ENCODE data around the gene EFNA4. TPM values are rescaled to one million over a fixed set of nuclear protein-coding genes. Genes with fewer than 3 reads are reported as not detected.

Gene EFNA4
- total and polyA plus RNA-seq, 4 donors, result 1.8 to 4.7 (median 3.3) TPM

DNA sequence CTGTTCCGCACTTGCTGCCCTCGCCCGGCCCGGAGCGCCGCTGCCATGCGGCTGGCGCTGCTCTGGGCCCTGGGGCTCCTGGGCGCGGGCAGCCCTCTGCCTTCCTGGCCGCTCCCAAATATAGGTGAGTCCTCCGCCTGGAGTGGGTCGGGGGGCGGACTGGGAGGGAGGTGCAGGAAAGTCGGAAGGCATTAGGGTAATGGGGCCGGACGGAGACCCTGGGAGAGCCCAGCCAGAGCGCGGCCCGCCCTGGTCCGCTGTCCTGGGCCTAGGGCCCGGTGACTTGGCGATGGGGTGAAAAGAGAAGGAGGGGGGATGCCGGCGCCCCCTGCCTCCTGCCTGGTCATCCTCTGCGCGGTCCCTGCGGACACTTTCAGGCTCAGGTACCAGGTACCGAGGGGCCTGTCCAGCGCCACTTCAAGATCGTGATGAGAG is 12.2 kb upstream of the EFNA4 start:
- peaks cover 9 to 51% (median 28%) of the 10 kb centered on the region in 4 donors for H3K4me1 ChIP-seq (ENCODE audit: control insufficient read depth in 4 of 4, insufficient read depth in 4 of 4, low read length in 3 of 4)
- peak overlapping the region; percentile 60 to 80 for H3K27ac ChIP-seq (ENCODE audit: low read depth in 1 of 2, low read length in 2 of 2)
- no peak for TF ChIP-seq ZBTB33 (IDR thresholded peaks at IDR 0.05)
- TF ChIP-seq RXRA (IDR thresholded peaks at IDR 0.05), result no peak
- no peak for TF ChIP-seq SP1 (IDR thresholded peaks at IDR 0.05)
- no peak for TF ChIP-seq YY1 (IDR thresholded peaks at IDR 0.05)
- TF ChIP-seq, protein P1, sequence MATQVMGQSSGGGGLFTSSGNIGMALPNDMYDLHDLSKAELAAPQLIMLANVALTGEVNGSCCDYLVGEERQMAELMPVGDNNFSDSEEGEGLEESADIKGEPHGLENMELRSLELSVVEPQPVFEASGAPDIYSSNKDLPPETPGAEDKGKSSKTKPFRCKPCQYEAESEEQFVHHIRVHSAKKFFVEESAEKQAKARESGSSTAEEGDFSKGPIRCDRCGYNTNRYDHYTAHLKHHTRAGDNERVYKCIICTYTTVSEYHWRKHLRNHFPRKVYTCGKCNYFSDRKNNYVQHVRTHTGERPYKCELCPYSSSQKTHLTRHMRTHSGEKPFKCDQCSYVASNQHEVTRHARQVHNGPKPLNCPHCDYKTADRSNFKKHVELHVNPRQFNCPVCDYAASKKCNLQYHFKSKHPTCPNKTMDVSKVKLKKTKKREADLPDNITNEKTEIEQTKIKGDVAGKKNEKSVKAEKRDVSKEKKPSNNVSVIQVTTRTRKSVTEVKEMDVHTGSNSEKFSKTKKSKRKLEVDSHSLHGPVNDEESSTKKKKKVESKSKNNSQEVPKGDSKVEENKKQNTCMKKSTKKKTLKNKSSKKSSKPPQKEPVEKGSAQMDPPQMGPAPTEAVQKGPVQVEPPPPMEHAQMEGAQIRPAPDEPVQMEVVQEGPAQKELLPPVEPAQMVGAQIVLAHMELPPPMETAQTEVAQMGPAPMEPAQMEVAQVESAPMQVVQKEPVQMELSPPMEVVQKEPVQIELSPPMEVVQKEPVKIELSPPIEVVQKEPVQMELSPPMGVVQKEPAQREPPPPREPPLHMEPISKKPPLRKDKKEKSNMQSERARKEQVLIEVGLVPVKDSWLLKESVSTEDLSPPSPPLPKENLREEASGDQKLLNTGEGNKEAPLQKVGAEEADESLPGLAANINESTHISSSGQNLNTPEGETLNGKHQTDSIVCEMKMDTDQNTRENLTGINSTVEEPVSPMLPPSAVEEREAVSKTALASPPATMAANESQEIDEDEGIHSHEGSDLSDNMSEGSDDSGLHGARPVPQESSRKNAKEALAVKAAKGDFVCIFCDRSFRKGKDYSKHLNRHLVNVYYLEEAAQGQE (IDR thresholded peaks at IDR 0.05), result no peak
- TF ChIP-seq TAF1 (conservative IDR thresholded peaks at IDR 0.05), result no peak
- TF ChIP-seq GABPA (IDR thresholded peaks at IDR 0.05 in 1 of 2, conservative IDR thresholded peaks at IDR 0.05 in 1 of 2), result no peak
- no peak for TF ChIP-seq HNF4A (conservative IDR thresholded peaks at IDR 0.05)
- TF ChIP-seq, protein P2, sequence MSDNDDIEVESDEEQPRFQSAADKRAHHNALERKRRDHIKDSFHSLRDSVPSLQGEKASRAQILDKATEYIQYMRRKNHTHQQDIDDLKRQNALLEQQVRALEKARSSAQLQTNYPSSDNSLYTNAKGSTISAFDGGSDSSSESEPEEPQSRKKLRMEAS (IDR thresholded peaks at IDR 0.05), result no peak
- TF ChIP-seq HNF4G (IDR thresholded peaks at IDR 0.05), result no peak
- TF ChIP-seq JUND (IDR thresholded peaks at IDR 0.05), result no peak
- TF ChIP-seq EGR1 (IDR thresholded peaks at IDR 0.05; ENCODE audit: low read depth in 2 of 2), result no peak
- TF ChIP-seq RAD21 (IDR thresholded peaks at IDR 0.05), result no peak
- TF ChIP-seq CTCF (IDR thresholded peaks at IDR 0.05; ENCODE audit: low read depth, low read length, missing input control), result no peak
- no peak for TF ChIP-seq FOXA1 (IDR thresholded peaks at IDR 0.05)
- no peak for TF ChIP-seq ATF3 (IDR thresholded peaks at IDR 0.05)

More for the DNA sequence above, 12.2 kb upstream of the EFNA4 start:
- DNase-seq (ENCODE audit: low spot score), result no peak
- H3K36me3 ChIP-seq (ENCODE audit: control insufficient read depth in 4 of 4, insufficient read depth in 3 of 4, low read depth in 1 of 4, low read length in 3 of 4), result peaks cover 0 to 3% (median under 1%) of the 10 kb centered on the region in 4 donors
- peak overlapping the region; percentile 12 to 75 (median 67) for H3K4me3 ChIP-seq (ENCODE audit: low read depth in 1 of 3, low read length in 3 of 3)
- peak overlapping the region; percentile 46 to 50 for H3K9ac ChIP-seq (ENCODE audit: low read depth in 1 of 2, low read length in 2 of 2)
- no peaks in the 10 kb centered on the region for H3K27me3 ChIP-seq (ENCODE audit: control insufficient read depth in 4 of 4, insufficient read depth in 4 of 4, low read length in 3 of 4)
- H3K9me3 ChIP-seq (ENCODE audit: control insufficient read depth in 4 of 4, low read length in 3 of 4), result no peaks in the 10 kb centered on the region
- WGBS, result under 1% methylated on average over 31 of the region's 31 CpGs

All from liver (tissue), 9 donors.